GM06990 (cell line): ENCODE measurements around the gene DNAH1.

ENCODE experiments used
- DNase-seq: peaks from one replicate; pipeline ENCODE4 v3.0.0-alpha.2; 2011; ENCODE audit not compliant: insufficient read length; ENCODE audit errors: extremely low read depth
- H3K27me3 ChIP-seq: replicated peaks from 2 replicates; pipeline ENCODE4 v1.6.0; 2011; ENCODE audit warnings: low read length; ENCODE audit not compliant: control insufficient read depth, insufficient read depth
- H3K36me3 ChIP-seq: 2 replicates; pipeline ENCODE4 v1.5.1; 2011; ENCODE audit warnings: low read length; ENCODE audit not compliant: control insufficient read depth, insufficient read depth
- H3K4me3 ChIP-seq: replicated peaks from 2 replicates; pipeline ENCODE4 v1.5.1; 2011; ENCODE audit warnings: low read depth, mild to moderate bottlenecking, control low read depth, low read length
- CTCF ChIP-seq: IDR thresholded peaks from 2 replicates; pipeline ENCODE4 v1.5.1; 2011; ENCODE audit warnings: low read length, control low read depth, mild to moderate bottlenecking, inconsistent platforms; ENCODE audit not compliant: insufficient read depth, poor library complexity, severe bottlenecking

The DNAH1 gene

GRCh38 chr3:52398670-52399081 is 82.6 kb downstream of the DNAH1 start:
- H3K4me3 ChIP-seq: no peak overlapping the region
- no peak for DNase-seq
- H3K36me3 ChIP-seq: peaks cover 27% of the 10 kb centered on the region
- no peaks in the 10 kb centered on the region for H3K27me3 ChIP-seq
- TF ChIP-seq CTCF: no peak

GRCh38 chr3:52399131-52399530 is 83.0 kb downstream of the DNAH1 start:
- no peak for DNase-seq
- TF ChIP-seq CTCF: no peak
- H3K4me3 ChIP-seq: no peak overlapping the region
- peaks cover 30% of the 10 kb centered on the region for H3K36me3 ChIP-seq
- no peaks in the 10 kb centered on the region for H3K27me3 ChIP-seq

GRCh38 chr3:52399593-52399992 is 83.5 kb downstream of the DNAH1 start:
- Histone ChIP-seq H3K27me3 (no peaks in the 10 kb centered on the region), H3K4me3 (no peak overlapping the region), H3K36me3 (peaks cover 35% of the 10 kb centered on the region)
- DNase-seq: no peak
- TF ChIP-seq CTCF: no peak

- Histone ChIP-seq H3K36me3 (peaks cover 38% of the 10 kb centered on the region), H3K4me3 (no peak overlapping the region), H3K27me3 (no peaks in the 10 kb centered on the region)
- DNase-seq: no peak
- TF ChIP-seq CTCF: no peak
These were observed 84.2 kb downstream of the DNAH1 start for GRCh38 chr3:52400275-52400793.

GRCh38 chr3:52401021-52401420 is 84.9 kb downstream of the DNAH1 start:
- TF ChIP-seq CTCF: no peak
- Histone ChIP-seq H3K36me3 (peaks cover 42% of the 10 kb centered on the region), H3K4me3 (no peak overlapping the region)

GRCh38 chr3:52401551-52401950 is 85.4 kb downstream of the DNAH1 start:
- TF ChIP-seq CTCF: no peak
- no peak overlapping the region for H3K4me3 ChIP-seq
- H3K36me3 ChIP-seq: peaks cover 47% of the 10 kb centered on the region
- no peaks in the 10 kb centered on the region for H3K27me3 ChIP-seq
- no peak for DNase-seq

More at GRCh38 chr3:52401021-52401420, 84.9 kb downstream of the DNAH1 start:
- DNase-seq: no peak
- no peaks in the 10 kb centered on the region for H3K27me3 ChIP-seq
